OCI-LY7 (cell line): Measurements from ENCODE around the gene CDKN1A.

Experiments
- CTCF ChIP-seq: fragments of 200-600 bp; sonication (generic); conservative IDR thresholded peaks from 2 replicates; pipeline ENCODE4 v1.5.1; 2014; ENCODE audit warnings: mild to moderate bottlenecking, antibody characterized with exemption, low read length, moderate library complexity, mixed read lengths
- EZH2phosphoT487 ChIP-seq: fragments of 200-600 bp; sonication (generic); IDR thresholded peaks from 2 replicates; pipeline ENCODE4 v1.6.1; 2018; ENCODE audit warnings: low read depth, borderline replicate concordance, mild to moderate bottlenecking, mixed run types, antibody characterized with exemption, low read length, moderate library complexity, mixed read lengths

GRCh38 chr6:36697481-36697903 is 19.0 kb downstream of the CDKN1A start, which contains the start of gene RAB44:
- TF ChIP-seq CTCF: no peak
- TF ChIP-seq EZH2phosphoT487: no peak
